NCI-H82 treated with DMSO at 0.1 percent for 48 hours (cell line): ENCODE data around the gene PCSK5.
"Not testable (repeated sequence)": the region's sequence is repeated elsewhere in the genome, so short reads cannot be mapped to it uniquely, and the experiment has no call there.

ENCODE experiments used
- DNase-seq: peaks from one replicate; lab custom pipeline; 2025; ENCODE audit not compliant: unreplicated experiment; lab: John Stamatoyannopoulos, UW

Gene PCSK5

DNA sequence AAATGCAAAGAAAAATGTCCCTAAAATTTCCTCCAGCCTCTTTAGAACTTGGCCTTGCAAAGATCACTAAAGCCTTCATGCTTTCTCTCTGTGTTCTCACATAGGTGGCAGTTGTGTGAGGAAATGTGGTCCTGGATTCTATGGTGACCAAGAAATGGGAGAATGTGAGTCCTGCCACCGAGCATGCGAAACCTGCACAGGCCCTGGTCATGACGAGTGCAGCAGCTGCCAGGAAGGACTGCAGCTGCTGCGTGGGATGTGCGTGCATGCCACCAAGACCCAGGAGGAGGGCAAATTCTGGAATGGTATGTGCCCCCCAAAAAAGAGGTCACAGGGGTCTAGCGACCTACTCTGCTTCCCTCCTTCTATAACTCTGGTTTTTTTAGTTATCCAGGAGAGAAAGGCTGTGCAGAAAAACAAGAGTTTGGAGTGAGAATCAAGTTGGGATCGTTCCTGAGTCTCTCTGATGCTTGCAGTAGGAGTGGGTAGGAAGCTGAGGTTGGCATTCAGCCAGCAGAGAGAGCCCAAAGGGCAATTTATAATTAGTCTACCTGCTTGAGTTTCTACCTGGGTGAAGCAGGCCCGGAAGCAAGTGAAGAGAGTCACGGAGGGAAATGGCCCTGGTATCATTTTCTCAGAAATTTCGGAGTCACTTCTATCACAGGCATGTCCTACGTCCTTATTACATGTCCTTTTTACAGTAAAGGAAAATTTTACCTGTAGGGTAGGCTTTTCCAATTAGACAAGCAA, 406.3 kb downstream of the PCSK5 start:
- DNase-seq, result no peak

DNA sequence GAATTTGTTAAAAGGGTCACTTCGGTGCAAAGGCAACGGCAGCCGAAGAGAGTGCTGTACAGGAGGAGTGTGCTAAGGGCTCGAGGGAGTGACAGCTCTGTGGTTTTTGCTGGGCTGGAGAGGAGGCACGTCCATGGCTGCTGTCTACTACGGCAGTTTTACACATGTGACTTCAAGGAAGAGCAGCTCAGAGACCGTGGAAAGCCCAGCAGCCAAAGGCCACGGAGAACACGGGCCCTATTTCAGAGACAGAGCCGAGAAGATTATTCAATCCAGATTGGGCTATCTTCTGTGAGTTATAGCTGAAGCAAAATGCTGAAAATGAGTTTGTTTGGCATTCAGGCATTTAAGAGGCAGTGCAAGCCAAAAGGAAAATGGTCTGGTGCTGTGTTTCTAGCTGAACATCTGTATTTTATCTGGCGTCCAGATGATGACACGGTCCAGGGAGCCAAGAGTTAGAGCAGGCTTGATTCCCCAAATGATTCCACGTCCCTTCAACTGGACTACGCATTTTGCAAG, 407.3 kb downstream of the PCSK5 start:
- DNase-seq, result no peak

DNA sequence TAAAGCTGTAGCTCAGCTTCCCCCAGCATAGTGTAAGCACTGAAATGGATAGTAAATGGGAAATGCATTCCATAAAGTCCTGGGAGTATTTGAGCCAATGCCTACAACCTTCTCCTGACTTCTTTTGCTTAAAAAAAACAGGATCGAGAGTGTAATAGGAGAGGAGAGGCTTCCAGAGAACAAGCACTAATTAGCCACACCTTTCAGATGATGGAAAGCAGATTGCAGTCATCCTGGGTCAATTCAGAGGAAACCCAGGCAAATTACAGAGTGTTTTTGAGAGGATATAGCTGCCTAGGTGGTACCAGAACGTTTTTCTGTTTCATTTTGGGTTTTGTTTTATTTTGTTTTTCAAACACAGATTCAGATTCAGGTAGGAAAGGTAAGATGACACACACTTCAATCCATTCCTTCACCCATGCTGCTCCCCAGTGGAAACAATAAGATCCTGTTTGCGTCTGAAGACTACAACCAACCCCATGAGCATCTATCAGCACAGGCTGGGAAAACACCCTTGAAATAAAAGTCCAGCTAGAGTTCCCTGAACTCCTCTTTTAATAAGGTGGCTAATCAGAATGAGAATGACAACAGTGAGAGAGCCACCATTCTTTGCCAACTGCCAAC, 408.2 kb downstream of the PCSK5 start:
- no peak for DNase-seq

DNA sequence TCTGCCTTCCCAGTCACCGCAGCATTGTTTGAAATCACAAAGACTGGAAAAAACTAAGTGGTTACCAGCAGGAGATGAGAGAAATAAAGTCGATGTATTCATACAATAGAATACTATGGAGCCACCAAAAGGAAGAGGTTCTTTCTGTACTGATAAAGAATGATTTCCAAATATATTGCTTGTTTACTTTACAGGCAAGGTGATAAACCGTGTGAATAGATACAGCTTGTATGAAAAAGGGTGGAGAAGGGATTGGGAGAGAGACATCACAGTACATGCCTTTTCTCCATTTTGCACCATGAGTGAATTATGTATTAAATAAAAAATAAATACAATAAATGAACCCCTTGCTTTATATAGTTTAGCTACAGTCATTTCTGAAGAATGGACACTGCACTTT, 412.1 kb downstream of the PCSK5 start:
- no peak for DNase-seq

DNA sequence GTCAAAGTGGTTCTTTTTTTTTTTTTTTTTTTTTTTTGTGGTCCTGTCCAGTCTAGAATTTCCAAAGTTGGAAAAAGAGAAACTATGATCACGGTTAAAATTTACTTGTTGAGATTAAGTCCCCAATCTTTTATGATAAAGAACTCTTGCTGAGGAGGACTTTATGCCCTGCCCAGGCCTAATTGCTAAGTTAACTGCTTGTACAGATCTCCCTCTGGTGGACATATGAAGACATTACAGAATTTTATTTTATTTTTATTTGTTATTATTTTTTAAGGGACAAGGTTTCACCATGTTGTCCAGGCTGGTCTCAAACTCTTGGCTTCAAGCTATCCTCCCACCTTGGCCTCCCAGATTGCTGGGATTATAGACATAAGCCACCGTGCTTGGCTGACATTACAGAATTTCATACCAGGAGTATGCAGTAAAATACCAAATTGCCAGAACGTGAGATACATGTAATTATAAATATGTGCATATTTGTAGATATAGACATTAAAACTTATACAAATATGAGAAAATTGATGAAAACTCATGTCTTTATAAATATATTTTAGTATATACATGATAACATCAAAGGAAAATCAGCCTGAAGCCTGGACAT, 412.6 kb downstream of the PCSK5 start:
- DNase-seq, result peak; percentile 36

DNA sequence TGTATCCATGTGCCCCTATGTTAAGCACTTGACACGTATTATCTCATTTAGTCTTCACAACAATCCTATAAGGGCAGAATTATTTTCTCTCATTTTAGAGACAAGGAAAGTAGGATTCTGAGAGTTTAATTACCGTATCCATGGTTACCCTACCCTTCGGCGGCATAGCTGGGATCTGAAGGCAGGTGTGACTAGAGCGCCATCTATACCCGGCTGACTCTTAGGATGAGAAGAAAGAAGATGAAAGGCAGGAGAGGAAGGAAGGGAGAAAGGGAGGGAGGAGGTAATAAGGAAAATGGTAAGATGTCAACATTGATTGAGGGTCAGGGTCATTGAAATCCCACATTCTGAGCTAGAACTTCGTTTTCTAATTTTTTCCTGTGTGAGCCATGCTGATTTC, 416.6 kb downstream of the PCSK5 start:
- not testable (repeated sequence) for DNase-seq

DNA sequence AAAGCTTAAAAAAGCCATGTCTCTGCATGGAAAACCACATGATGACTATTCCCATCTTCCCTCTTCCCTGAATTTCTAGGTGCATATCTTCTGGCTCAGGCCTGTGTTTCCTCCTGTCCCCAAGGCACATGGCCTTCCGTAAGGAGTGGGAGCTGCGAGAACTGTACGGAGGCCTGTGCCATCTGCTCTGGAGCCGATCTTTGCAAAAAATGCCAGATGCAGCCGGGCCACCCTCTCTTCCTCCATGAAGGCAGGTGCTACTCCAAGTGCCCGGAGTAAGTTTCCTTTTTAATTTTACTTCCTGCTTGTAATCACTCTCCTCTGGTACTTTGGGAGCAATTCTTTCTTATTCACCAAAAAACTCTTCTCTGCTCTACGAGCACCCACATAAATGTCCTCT, 420.1 kb downstream of the PCSK5 start:
- no peak for DNase-seq

DNA sequence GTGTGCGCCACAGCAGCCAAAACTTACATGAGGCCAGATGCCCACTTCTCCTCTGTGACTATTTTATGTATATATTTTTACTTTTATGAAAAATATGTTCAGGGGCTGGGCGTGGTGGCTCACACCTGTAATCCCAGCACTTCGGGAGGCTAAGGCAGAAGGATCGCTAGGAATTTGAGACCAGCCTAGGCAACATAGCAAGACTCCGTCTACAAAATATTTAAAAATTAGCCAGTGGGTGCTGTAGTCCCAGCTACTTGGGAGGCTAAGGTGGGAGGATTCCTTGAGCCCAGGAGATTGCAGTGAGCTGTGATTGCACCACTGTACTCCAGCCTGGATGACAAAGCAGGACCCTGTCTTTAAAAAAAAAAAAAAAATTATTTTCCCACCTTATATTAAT, 420.5 kb downstream of the PCSK5 start:
- no peak for DNase-seq

DNA sequence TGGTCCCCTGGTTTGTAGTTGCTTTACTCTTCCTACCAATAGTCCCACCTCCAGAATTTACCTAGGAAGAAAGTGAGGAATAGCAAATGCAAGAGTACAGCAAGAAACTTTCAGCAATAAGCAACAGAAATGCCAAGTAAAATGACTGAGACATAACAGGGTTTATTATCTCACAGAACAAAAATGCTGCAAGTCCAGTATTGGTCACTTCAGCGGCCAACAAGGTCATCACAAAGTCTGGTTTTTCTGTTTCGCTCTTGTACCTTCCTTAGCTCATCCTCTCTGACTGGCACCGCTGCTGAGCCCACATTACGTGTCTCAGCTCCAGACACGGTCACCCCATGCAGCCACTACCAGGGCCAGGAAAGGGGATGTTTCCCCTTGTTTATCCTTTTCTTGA, 421.1 kb downstream of the PCSK5 start:
- no peak for DNase-seq

DNA sequence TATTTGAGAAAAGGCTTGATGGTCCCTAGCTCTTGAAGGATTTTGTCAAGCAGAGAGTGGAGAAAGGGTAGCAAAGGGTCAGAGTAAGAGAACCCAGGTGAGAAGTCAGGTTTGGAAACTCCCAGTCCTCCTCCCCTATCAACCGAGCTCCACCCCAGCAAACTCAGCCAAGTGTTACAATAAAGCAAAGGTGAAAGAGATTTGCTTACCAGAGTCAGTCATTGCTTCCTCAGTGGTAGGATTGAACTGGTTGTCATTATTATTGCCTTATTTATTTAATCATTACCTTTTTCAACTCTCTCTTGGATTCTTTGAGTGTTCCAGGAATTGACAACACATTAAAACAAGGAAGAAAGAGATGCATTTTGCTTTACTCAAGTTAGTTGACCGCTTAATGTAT, 423.3 kb downstream of the PCSK5 start:
- no peak for DNase-seq

- DNase-seq, result no peak
Observed at GRCh38 chr9:76314321-76314720, 423.8 kb downstream of the PCSK5 start.

GRCh38 chr9:76316069-76316468, 425.6 kb downstream of the PCSK5 start:
- DNase-seq, result no peak

GRCh38 chr9:76319466-76319865, 429.0 kb downstream of the PCSK5 start:
- not testable (repeated sequence) for DNase-seq

GRCh38 chr9:76321195-76321828, 430.8 kb downstream of the PCSK5 start:
- no peak for DNase-seq

DNA sequence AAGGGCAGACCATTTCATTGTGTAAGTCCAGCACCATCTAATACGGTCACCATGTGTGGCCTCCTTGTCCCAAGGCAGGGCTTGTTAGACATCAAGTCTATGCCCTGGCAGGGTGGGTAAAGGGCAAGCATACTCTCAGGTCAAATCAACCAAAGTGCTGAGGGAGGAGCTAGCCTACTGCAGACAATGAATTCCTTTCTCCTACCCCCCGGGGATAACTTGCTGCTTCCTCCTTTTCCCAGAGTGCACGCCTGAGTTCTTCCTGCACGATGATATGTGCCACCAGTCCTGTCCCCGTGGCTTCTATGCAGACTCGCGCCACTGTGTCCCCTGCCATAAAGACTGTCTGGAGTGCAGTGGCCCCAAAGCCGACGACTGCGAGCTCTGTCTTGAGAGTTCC, 432.3 kb downstream of the PCSK5 start:
- DNase-seq, result no peak

DNA sequence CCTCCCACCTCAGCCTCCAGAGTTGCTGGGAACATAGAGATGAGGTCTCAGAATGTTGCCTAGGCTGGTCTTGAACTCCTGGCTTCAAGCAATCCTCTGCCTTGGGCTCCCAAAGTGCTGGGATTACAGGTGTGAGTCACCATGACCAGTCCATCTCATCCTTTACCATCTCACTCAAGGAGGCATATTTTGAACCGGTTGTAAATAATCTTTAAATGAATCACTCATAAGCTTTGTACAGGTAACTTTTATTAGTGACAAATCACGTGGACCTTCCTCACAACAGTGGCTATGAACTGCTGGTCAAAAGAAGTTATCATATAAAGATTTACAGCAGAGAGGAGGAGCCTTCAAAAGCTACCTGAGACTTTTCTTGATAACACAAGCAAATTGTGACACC, 433.0 kb downstream of the PCSK5 start:
- DNase-seq, result no peak

GRCh38 chr9:76324030-76324429, 433.6 kb downstream of the PCSK5 start:
- not testable (repeated sequence) for DNase-seq

- no peak for DNase-seq
Observed at GRCh38 chr9:76330034-76330433, 439.6 kb downstream of the PCSK5 start.

GRCh38 chr9:76333388-76333787, 442.9 kb downstream of the PCSK5 start:
- DNase-seq, result no peak

- DNase-seq, result no peak
Observed at GRCh38 chr9:76333964-76334363, 443.5 kb downstream of the PCSK5 start.

DNA sequence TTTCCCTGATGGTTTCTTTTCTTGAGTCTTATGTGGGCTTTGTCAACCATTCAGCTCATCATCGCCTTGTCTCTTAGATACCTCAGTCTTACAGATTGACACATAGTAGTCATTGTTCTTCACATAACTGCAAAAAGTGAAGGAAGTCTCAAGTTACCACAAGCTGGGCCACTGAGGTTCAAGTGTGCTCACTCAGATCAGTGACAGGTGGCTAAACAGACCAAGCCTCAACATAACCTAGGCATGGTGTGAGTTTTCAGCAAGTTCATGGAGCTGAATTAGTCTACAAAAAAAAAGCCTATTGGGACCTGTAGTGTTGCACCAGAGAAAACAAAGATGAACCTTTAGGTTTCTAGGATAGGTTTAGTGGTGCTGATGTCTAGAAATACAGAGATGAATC, 445.6 kb downstream of the PCSK5 start:
- no peak for DNase-seq

GRCh38 chr9:76338418-76338817, 447.9 kb downstream of the PCSK5 start:
- no peak for DNase-seq
